ENCODE measurements around the gene TMEM131L. TPM values are rescaled to one million over a fixed set of nuclear protein-coding genes. Genes with fewer than 3 reads are reported as not detected.
"Not testable (repeated sequence)": the region's sequence is repeated elsewhere in the genome, so short reads cannot be mapped to it uniquely, and the experiment has no call there.

TMEM131L gene
- polyA plus RNA-seq, 1 donor (not counting 4 experiments of a cell fraction or from before 2014, with no cell fraction given), result 10.3 TPM

GRCh38 chr4:153458969-153459368 is 7.2 kb upstream of the TMEM131L start:
- Histone ChIP-seq H3K9me3 (ENCODE audit: control insufficient read depth, low read depth, low read length) (no peaks in the 10 kb centered on the region), H2AFZ (ENCODE audit: control insufficient read depth, low read length) (no peak overlapping the region), H3K27me3 (ENCODE audit: control insufficient read depth, extremely low read depth, insufficient read depth, low read length) (no peaks in the 10 kb centered on the region), H3K4me3 (ENCODE audit: control insufficient read depth in 2 of 3, extremely low read depth in 1 of 3, insufficient read depth in 2 of 3, low read depth in 1 of 3, low read length in 3 of 3) (no peak overlapping the region), H3K4me2 (ENCODE audit: control insufficient read depth, extremely low read depth, insufficient read depth, low read depth, low read length) (no peak overlapping the region), H4K20me1 (ENCODE audit: control insufficient read depth, extremely low read depth, insufficient read depth, low read length) (no peaks in the 10 kb centered on the region), H3K36me3 (ENCODE audit: control insufficient read depth in 2 of 2, extremely low read depth in 1 of 2, insufficient read depth in 2 of 2, low read length in 2 of 2) (no peaks in the 10 kb centered on the region), H3K79me2 (ENCODE audit: control insufficient read depth, insufficient read depth, low read length) (no peaks in the 10 kb centered on the region), H3K4me1 (ENCODE audit: control insufficient read depth, extremely low read depth, insufficient read depth, low read length) (no peaks in the 10 kb centered on the region), H3K27ac (ENCODE audit: control insufficient read depth, insufficient read depth, low read length) (no peak overlapping the region), H3K9ac (ENCODE audit: control insufficient read depth, extremely low read depth, insufficient read depth, low read length) (no peak overlapping the region), H3K9me1 (ENCODE audit: control insufficient read depth, extremely low read depth, insufficient read depth, low read length) (no peaks in the 10 kb centered on the region)
- no peak for DNase-seq (ENCODE audit: low read depth, low spot score)
- no peak for TF ChIP-seq EZH2 (IDR thresholded peaks at IDR 0.05; ENCODE audit: low read length)
- TF ChIP-seq CTCF (optimal IDR thresholded peaks at IDR 0.05 in 1 of 3, IDR thresholded peaks at IDR 0.05 in 1 of 3, conservative IDR thresholded peaks at IDR 0.05 in 1 of 3; ENCODE audit: extremely low read depth in 1 of 3, insufficient read depth in 2 of 3, low read length in 3 of 3), result no peak
- no peak for FAIRE-seq
- dilution Hi-C loops (cut with MboI; ENCODE audit: extremely low pct_ligation_motif_present, low sequenced_read_pairs), result no loop called here

- H3K36me3 ChIP-seq (ENCODE audit: control insufficient read depth in 2 of 2, extremely low read depth in 1 of 2, insufficient read depth in 2 of 2, low read length in 2 of 2); H3K9ac ChIP-seq (ENCODE audit: control insufficient read depth, extremely low read depth, insufficient read depth, low read length); dilution Hi-C loops (cut with MboI; ENCODE audit: extremely low pct_ligation_motif_present, low sequenced_read_pairs); H3K9me1 ChIP-seq (ENCODE audit: control insufficient read depth, extremely low read depth, insufficient read depth, low read length); H3K79me2 ChIP-seq (ENCODE audit: control insufficient read depth, insufficient read depth, low read length); H3K4me1 ChIP-seq (ENCODE audit: control insufficient read depth, extremely low read depth, insufficient read depth, low read length); H2AFZ ChIP-seq (ENCODE audit: control insufficient read depth, low read length); H3K4me3 ChIP-seq (ENCODE audit: control insufficient read depth in 2 of 3, extremely low read depth in 1 of 3, insufficient read depth in 2 of 3, low read depth in 1 of 3, low read length in 3 of 3); DNase-seq (ENCODE audit: low read depth, low spot score); H3K27me3 ChIP-seq (ENCODE audit: control insufficient read depth, extremely low read depth, insufficient read depth, low read length); H3K27ac ChIP-seq (ENCODE audit: control insufficient read depth, insufficient read depth, low read length); H3K9me3 ChIP-seq (ENCODE audit: control insufficient read depth, low read depth, low read length); H3K4me2 ChIP-seq (ENCODE audit: control insufficient read depth, extremely low read depth, insufficient read depth, low read depth, low read length); H4K20me1 ChIP-seq (ENCODE audit: control insufficient read depth, extremely low read depth, insufficient read depth, low read length); FAIRE-seq: not testable (repeated sequence)
Measured at GRCh38 chr4:153461549-153461948, 4.6 kb upstream of the TMEM131L start.

GRCh38 chr4:153464068-153464467 is 2.1 kb upstream of the TMEM131L start:
- Histone ChIP-seq H3K4me2 (ENCODE audit: control insufficient read depth, extremely low read depth, insufficient read depth, low read depth, low read length) (no peak overlapping the region), H3K27me3 (ENCODE audit: control insufficient read depth, extremely low read depth, insufficient read depth, low read length) (no peaks in the 10 kb centered on the region), H3K9me3 (ENCODE audit: control insufficient read depth, low read depth, low read length) (no peaks in the 10 kb centered on the region), H3K79me2 (ENCODE audit: control insufficient read depth, insufficient read depth, low read length) (peaks cover 16% of the 10 kb centered on the region), H3K9me1 (ENCODE audit: control insufficient read depth, extremely low read depth, insufficient read depth, low read length) (no peaks in the 10 kb centered on the region), H3K27ac (ENCODE audit: control insufficient read depth, insufficient read depth, low read length) (no peak overlapping the region), H4K20me1 (ENCODE audit: control insufficient read depth, extremely low read depth, insufficient read depth, low read length) (no peaks in the 10 kb centered on the region), H2AFZ (ENCODE audit: control insufficient read depth, low read length) (no peak overlapping the region), H3K4me1 (ENCODE audit: control insufficient read depth, extremely low read depth, insufficient read depth, low read length) (peaks cover 24% of the 10 kb centered on the region), H3K9ac (ENCODE audit: control insufficient read depth, extremely low read depth, insufficient read depth, low read length) (no peak overlapping the region), H3K36me3 (ENCODE audit: control insufficient read depth in 2 of 2, extremely low read depth in 1 of 2, insufficient read depth in 2 of 2, low read length in 2 of 2) (no peaks in the 10 kb centered on the region), H3K4me3 (ENCODE audit: control insufficient read depth in 2 of 3, extremely low read depth in 1 of 3, insufficient read depth in 2 of 3, low read depth in 1 of 3, low read length in 3 of 3) (no peak overlapping the region)
- DNase-seq (ENCODE audit: low read depth, low spot score) (no peak), FAIRE-seq (no peak)
- TF ChIP-seq CTCF (optimal IDR thresholded peaks at IDR 0.05 in 1 of 3, IDR thresholded peaks at IDR 0.05 in 1 of 3, conservative IDR thresholded peaks at IDR 0.05 in 1 of 3; ENCODE audit: extremely low read depth in 1 of 3, insufficient read depth in 2 of 3, low read length in 3 of 3), result no peak
- TF ChIP-seq EZH2 (IDR thresholded peaks at IDR 0.05; ENCODE audit: low read length), result no peak
- dilution Hi-C loops (cut with MboI; ENCODE audit: extremely low pct_ligation_motif_present, low sequenced_read_pairs), result no loop called here

Data from keratinocyte (primary cell).